Prostate gland (tissue), 2 donors: ENCODE data around the gene RPTOR. TPM values are rescaled to one million over a fixed set of nuclear protein-coding genes. Genes with fewer than 3 reads are reported as not detected.
A peak's percentile ranks its signal among the peaks of the same experiment; 100 is the strongest.

Experiments
- DNase-seq: peaks from one replicate; pipeline ENCODE4 v3.0.0-alpha.2; 2019; ENCODE audit warnings: low spot score
- H3K27ac ChIP-seq, 2 donors: fragments of 200-600 bp; sonication (generic); 2 replicates each; pipeline ENCODE4 v1.5.1; 2017 to 2019
- H3K27me3 ChIP-seq: fragments of 200-600 bp; sonication (generic); replicated peaks from 2 replicates; pipeline ENCODE4 v1.5.1; 2019; ENCODE audit not compliant: insufficient read depth
- H3K36me3 ChIP-seq, 2 donors: fragments of 200-600 bp; sonication (generic); 1 replicate in 1 of 2; 2 replicates in 1 of 2; pipeline versions ENCODE4 v1.5.1 to v1.8.1; 2017 to 2019
- H3K4me1 ChIP-seq: fragments of 200-600 bp; sonication (generic); replicated peaks from 2 replicates; pipeline ENCODE4 v1.5.1; 2019
- H3K4me3 ChIP-seq, 2 donors: fragments of 200-600 bp; sonication (generic); 2 replicates each; pipeline ENCODE4 v1.5.1; 2017 to 2019
- H3K9me3 ChIP-seq: fragments of 200-600 bp; sonication (generic); 2 replicates; pipeline ENCODE4 v1.5.1; 2017
- POLR2A ChIP-seq: fragments of 450-650 bp; IDR thresholded peaks from one replicate; pipeline ENCODE4 v1.6.1; 2016; ENCODE audit warnings: antibody characterized with exemption, mild to moderate bottlenecking
- POLR2AphosphoS5 ChIP-seq: sonication (generic); formaldehyde crosslinking; IDR thresholded peaks from one replicate; pipeline ENCODE4 v1.6.1; 2017; ENCODE audit warnings: antibody characterized with exemption
- WGBS: methylation state at CpG from one replicate; pipeline ENCODE4 v1.1.5; 2018; 5-methylcytosine and 5-hydroxymethylcytosine counted together
- intact Hi-C: fragments of 100-400 bp; cut with DNase I; formaldehyde crosslinking; loops from one replicate; pipeline ENCODE4 v1.14.2; 2022
- total RNA-seq, 2 donors: library from RNA; depleted of rRNA; stranded (reverse); fragments of >200 nt; gene quantifications; one replicate each; pipeline ENCODE4 v1.1.0, GENCODE V29; 2016
- TF ChIP-seq, protein P1 (sequence below), 4 experiments: fragments of 200-600 bp in 2 of 4; fragments of 450-650 bp in 2 of 4; sonication (generic) in 2 of 4; IDR thresholded peaks; 1 replicate in 3 of 4; 2 replicates in 1 of 4; pipeline ENCODE4 v1.5.1; 2016 to 2019; ENCODE audit warnings: antibody characterized with exemption in 4 of 4, mild to moderate bottlenecking in 2 of 4, moderate library complexity in 2 of 4

RPTOR gene
- total RNA-seq, 2 donors from 2014 or later: 30.3 to 62.5 TPM

DNA sequence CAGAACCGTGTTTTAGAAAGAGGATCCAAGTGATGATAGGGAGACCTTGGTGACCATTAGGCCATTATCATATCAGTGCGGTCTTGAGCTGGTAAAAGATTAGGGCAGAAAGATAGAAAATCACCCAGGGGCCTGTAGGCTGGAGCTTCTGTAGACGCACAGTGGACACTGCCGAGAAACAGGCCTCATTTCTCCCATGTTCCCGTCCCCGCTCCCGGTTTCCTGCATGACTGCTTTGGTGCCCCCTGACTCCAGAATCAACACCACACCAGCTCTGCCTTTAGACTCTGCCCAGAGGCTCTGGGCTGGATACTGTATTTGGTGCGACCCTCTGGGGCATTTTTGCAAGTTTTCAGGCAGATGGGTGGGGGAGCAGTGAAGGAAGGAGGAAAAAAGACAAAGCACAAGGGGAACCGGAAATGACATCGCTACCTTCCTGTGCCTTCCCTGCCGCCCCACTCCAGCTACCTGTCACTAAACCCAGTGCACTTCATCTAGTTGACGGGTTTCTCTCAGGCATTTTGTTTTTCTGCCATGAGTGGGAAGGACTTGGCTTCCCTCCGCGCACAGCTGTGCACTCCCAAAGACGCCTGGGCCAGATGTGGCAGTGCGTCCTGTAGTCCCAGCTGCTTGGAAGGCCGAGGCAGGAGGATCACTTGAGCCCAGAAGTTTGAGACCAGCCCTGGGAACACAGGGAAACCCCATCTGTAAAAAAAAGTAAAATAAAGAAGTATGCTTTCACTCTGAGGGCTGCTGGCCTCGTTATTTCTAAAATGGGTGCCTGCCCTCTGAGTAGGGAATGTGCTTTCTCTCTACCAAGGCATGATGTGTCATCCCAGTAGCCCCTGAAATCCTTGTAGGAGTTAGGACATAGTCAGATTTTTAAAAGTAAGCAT, 214.1 kb downstream of the RPTOR start:
- DNase-seq: no peak
- Histone ChIP-seq H3K27me3 (no peaks in the 10 kb centered on the region), H3K9me3 (no peaks in the 10 kb centered on the region), H3K4me1 (no peaks in the 10 kb centered on the region), H3K4me3 (no peak overlapping the region), H3K36me3 (no peaks in the 10 kb centered on the region), H3K27ac (no peak overlapping the region)
- WGBS: 83% methylated on average over 18 of the region's 18 CpGs
- TF ChIP-seq, protein P1, sequence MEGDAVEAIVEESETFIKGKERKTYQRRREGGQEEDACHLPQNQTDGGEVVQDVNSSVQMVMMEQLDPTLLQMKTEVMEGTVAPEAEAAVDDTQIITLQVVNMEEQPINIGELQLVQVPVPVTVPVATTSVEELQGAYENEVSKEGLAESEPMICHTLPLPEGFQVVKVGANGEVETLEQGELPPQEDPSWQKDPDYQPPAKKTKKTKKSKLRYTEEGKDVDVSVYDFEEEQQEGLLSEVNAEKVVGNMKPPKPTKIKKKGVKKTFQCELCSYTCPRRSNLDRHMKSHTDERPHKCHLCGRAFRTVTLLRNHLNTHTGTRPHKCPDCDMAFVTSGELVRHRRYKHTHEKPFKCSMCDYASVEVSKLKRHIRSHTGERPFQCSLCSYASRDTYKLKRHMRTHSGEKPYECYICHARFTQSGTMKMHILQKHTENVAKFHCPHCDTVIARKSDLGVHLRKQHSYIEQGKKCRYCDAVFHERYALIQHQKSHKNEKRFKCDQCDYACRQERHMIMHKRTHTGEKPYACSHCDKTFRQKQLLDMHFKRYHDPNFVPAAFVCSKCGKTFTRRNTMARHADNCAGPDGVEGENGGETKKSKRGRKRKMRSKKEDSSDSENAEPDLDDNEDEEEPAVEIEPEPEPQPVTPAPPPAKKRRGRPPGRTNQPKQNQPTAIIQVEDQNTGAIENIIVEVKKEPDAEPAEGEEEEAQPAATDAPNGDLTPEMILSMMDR (IDR thresholded peaks at IDR 0.05): no peak
- TF ChIP-seq POLR2A (no peak), POLR2AphosphoS5 (no peak)
- intact Hi-C loops: no loop called here

DNA sequence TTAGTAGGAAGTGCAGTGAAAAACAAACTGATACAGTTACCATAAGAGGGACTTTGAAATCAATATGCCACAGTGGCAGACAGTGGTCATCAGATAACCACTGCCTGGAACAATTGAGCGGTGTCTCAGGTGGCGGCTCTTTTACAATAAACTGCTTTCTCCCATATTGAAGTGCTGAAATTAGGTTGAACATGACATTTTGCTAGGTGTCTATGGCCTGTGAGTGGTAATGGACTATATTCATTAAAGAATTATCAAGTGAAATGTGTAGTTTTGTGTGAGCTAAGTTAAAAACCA, 214.7 kb downstream of the RPTOR start:
- intact Hi-C loops: no loop called here
- Histone ChIP-seq H3K9me3 (no peaks in the 10 kb centered on the region), H3K27ac (no peak overlapping the region)

DNA sequence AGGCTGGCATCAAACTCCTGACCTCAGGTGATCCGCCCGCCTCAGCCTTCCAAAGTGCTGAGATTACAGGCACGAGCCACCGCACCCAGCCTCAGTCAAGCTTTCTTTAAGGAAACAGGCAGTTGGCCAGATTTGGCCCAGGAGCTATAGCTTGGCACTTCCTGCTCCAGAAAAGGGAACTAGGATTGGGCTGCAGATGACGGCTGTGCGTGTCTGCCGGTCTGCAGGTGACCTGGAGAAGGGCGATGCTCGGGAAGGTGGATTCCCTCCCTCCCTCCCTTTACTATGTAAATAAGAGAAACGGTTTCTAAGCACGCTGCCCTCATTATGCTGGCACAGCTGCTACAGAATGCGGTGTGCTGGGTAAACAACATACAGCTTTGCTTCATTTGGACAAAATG, 215.9 kb downstream of the RPTOR start:
- intact Hi-C loops: no loop called here
- DNase-seq: peak; percentile 40
- 58% methylated on average over 12 of the region's 12 CpGs for WGBS
- H3K9me3 ChIP-seq: no peaks in the 10 kb centered on the region
- no peak overlapping the region for H3K4me3 ChIP-seq
- TF ChIP-seq, protein P1 (IDR thresholded peaks at IDR 0.05): no peak
- TF ChIP-seq POLR2A (no peak), POLR2AphosphoS5 (peak; percentile 59)
- H3K27me3 ChIP-seq: no peaks in the 10 kb centered on the region
- no peak overlapping the region for H3K27ac ChIP-seq
- no peaks in the 10 kb centered on the region for H3K36me3 ChIP-seq
- no peaks in the 10 kb centered on the region for H3K4me1 ChIP-seq

More for the DNA sequence above, 214.7 kb downstream of the RPTOR start:
- 97% methylated on average over 2 of the region's 2 CpGs for WGBS
- Histone ChIP-seq H3K36me3 (no peaks in the 10 kb centered on the region), H3K27me3 (no peaks in the 10 kb centered on the region), H3K4me1 (no peaks in the 10 kb centered on the region), H3K4me3 (no peak overlapping the region)
- no peak for DNase-seq
- TF ChIP-seq POLR2A (no peak), POLR2AphosphoS5 (no peak)
- TF ChIP-seq, protein P1 (IDR thresholded peaks at IDR 0.05): no peak

DNA sequence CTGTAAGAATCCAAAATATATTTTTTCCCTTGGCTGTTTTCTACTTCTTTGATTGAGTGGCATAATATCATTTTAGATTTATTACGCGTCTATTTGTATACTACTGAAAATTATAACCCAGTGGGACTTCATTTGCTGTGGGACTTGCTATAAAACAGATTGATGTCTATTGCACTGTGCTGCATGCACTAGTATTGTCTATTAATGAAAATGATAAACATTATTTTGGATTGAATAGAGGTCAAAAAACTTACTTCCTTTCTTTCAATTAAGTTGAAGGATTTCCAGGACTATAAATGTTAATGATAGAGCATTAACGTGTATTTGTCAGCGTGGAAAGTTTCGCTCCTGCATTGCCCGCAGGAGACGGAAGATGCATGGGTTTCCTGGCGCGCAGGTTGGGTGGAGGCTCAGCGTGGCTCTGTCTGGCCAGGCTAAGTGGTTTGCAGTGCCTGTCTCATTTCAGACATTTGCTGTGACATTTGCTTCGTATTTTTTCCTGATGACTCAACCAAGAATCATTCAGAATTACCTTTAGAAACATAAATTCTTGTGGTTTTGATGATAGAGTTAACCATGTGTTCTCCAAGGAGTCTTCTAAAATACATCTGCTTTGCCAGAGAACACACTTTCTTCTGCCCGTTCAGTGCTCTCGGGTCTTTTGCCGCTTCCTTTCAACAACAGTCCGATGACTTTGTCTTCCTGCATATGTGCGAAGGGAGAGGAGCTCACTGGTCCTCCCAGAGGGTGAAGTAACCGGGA, 216.7 kb downstream of the RPTOR start:
- 83% methylated on average over 17 of the region's 17 CpGs for WGBS
- intact Hi-C loops: no loop called here
- no peak overlapping the region for H3K27ac ChIP-seq
- H3K9me3 ChIP-seq: no peaks in the 10 kb centered on the region
- H3K4me1 ChIP-seq: no peaks in the 10 kb centered on the region
- no peak for DNase-seq
- no peaks in the 10 kb centered on the region for H3K36me3 ChIP-seq
- no peaks in the 10 kb centered on the region for H3K27me3 ChIP-seq
- no peak overlapping the region for H3K4me3 ChIP-seq
- TF ChIP-seq POLR2AphosphoS5: no peak
- TF ChIP-seq POLR2A: no peak

DNA sequence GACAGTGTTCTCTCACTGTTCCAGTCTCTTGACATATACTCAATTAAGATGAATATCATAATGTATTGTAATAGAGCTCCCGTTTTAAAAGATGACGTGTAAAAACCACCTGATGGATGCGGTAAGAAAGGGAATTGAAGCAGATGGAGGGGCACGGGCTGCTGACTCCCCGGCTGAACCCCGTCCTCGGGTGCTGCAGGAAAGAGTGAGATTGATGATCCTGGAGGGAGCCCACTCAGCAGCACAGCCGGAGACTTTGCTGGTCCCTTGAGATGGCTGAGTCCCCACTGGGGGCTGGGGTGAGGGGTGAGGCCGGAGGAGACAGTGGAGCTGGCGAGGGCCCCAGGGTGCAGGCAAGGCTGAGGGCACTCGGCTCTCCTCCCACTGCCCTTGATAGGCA, 217.4 kb downstream of the RPTOR start:
- 86% methylated on average over 11 of the region's 11 CpGs for WGBS
- H3K27me3 ChIP-seq: no peaks in the 10 kb centered on the region
- no peak for DNase-seq
- intact Hi-C loops: no loop called here
- no peak overlapping the region for H3K4me3 ChIP-seq
- no peak overlapping the region for H3K27ac ChIP-seq
- TF ChIP-seq POLR2A (no peak), POLR2AphosphoS5 (no peak)
- TF ChIP-seq, protein P1 (IDR thresholded peaks at IDR 0.05): no peak
- H3K36me3 ChIP-seq: no peaks in the 10 kb centered on the region
- no peaks in the 10 kb centered on the region for H3K4me1 ChIP-seq
- no peaks in the 10 kb centered on the region for H3K9me3 ChIP-seq
